HG03025 (cell line): ENCODE measurements around the gene SPATA12.
A peak's percentile ranks its signal among the peaks of the same experiment; 100 is the strongest.

Experiments
- ATAC-seq: cut with Tn5 transposase; IDR thresholded peaks from one replicate; pipeline ENCODE4 v1.9.1; 2021; ENCODE audit warnings: mild to moderate bottlenecking, moderate library complexity; ENCODE audit not compliant: unreplicated experiment, low FRiP score

SPATA12 gene

DNA sequence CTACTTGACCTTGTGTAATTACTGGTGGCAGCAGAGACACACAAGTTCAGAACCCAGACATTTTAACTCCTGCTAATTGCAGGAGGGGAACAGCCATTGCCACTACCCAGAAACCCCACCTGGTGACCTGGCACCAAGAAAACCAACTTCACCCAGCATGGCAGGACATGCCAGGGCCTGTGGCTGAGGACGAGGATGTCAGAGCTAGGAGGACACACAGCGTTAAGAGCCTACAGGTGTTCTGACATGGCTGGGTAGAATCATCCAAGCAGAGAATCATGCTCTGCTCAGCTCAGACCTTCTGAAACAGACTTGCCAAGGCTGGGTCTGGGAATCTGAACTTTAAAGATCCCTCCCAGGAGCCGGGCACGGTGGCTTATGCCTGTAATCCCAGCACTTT is 11.7 kb upstream of the SPATA12 start:
- ATAC-seq: no peak

DNA sequence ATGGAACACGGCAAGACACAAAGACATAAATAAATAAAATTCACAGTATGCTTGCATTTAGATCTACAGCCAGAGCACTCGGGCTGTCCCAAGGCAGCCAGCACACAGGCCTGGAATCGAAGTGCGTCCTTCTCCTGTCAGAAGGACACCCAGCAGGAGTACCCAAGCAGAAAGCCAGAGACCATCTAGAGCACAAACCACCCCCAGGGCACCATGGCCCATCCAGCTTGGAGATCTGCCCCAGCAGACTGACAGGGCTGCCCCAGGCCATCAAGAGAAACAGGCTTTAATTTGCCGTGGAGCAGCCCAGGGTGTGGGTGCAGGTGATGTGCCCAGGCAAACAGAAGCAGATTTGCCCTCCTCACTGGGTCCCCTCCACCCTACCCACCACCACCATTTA is 7.8 kb upstream of the SPATA12 start:
- ATAC-seq: no peak

DNA sequence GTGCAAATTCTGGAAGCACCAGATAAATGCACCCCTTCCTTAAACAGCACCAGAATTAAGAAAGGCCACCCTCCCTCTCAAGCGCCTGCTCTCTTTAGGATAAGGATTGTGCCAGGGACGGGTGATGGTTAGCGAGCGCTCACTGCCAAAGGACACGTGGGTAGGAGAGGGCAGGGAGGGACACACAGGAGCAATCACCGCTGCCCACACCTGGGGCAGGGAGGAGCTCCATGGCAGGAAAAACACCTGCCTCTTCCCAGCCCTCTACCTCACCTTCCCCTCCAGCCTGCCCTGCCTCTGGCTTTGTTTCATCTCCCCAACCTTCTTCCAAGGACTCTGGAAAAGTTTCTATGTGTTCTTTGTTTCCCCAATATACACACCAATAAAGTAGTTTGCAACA is 7.3 kb upstream of the SPATA12 start:
- ATAC-seq: no peak

DNA sequence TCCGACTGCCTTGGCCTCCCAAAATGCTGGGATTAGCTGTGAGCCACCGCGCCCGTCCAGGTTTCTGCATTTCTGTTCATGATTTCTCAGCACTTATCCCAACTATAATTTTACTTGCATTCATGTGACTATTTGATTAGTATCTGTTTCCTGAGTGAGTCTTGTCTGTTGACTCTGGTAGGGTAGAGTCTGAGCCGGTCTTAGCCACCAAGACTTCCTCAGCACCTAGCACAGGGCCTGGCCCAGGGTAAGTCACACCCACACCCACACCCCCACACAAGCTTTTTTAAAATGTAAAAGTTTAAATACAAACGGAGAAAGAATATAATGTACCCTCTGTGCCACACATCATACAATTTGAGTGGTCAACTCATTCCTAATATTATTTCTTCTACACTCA is 3.1 kb upstream of the SPATA12 start:
- ATAC-seq: no peak

DNA sequence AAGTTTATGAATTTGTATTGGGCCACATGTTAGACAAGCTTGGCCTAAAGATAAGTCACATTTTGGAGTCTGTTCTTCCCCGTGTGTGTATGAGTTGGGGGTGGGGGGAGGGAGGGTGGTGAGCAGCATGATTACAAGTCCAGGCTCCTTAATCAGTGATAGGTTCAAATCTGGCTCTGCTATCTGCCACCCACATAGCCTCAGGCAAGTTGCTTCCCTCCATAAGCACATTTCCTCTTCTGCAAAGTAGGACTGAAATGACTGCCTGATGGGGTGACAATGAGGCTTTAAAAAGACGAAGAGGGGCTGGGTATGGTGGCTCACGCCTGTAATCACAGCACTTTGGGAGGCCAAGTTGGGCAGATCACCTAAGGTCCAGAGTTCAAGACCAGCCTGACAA is 1.1 kb upstream of the SPATA12 start:
- ATAC-seq: no peak

DNA sequence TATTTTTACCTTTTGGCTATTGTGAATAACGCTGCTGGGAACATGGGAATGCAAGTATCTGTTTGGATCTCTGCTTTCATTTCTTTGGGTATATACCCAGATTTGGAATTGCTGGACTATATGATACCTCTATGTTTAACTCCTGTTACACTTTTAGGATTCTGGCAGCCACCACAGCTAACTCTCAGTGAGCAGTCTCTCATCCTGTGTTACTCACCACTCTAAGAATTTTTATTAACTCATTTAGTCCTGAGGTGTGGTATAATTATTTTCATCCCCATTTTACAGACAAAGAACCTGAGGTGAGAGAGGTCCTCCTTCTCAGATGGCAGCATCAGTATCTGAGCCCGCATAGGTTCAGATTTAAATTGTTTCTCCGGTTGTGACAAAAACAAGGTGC is 1.1 kb downstream of the SPATA12 start:
- ATAC-seq: no peak

DNA sequence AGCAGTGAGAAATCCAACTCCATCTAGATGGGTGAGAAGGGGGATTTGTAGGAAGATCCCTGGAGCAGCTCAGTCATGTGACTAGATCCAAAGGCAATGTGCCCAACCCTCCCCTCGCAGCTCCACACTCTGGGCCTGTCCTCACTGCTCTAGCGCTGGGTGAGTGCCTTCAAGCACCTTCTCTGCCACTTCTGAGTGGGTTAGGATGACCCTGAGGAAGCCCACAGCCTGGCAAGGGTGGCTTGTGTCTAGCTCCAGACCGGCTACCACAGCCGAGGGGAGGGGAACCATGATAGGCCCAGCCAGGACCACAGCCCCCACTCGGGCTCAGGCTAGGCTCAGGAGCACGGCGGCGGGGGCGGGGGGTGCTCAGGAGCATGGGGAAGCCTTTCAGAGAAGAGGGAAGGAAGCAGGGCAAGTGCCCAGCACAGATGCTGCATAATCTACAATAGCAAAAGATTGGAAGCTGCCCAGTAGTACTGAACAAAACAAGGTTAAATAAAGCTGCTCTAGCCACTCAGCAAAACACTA is 1.7 kb downstream of the SPATA12 start:
- ATAC-seq: no peak

DNA sequence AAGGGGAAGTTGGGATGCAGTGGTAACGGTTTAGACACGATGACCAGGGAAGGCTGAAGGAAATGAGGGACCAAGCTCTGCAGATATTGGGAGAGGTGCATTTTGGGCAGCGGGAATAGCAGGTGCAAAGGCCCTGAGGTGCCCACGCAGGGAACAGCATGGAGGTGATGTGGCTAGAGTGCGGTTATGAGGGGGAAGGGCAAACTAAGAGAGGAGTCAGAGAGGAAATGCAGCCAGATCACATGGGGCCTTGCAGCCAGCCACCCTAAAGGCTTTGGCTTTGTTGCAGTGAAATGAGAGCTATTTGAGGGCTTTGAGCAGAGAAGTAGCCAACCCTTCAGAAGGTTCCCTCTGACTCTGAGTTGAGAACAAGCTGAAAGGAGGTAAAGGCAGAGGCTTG is 2.6 kb downstream of the SPATA12 start:
- ATAC-seq: no peak

DNA sequence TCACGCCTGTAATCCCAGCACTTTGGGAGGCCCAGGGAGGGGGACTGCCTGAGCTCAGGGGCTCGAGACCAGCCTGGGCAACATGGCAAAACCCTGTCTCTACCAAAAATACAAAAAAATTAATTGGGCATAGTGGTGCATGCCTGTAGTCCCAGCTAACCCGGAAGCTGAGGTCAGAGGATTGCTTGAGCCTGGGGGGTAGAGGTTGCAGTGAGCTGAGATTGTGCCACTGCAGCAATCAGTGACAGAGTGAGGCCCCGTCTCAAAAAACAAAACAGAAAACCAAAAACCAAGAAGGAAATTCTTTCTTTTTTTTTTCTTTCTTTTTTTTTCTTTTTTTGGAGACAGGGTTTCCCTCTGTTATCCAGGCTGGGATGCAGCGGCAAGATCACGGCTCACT is 3.5 kb downstream of the SPATA12 start:
- ATAC-seq: no peak

DNA sequence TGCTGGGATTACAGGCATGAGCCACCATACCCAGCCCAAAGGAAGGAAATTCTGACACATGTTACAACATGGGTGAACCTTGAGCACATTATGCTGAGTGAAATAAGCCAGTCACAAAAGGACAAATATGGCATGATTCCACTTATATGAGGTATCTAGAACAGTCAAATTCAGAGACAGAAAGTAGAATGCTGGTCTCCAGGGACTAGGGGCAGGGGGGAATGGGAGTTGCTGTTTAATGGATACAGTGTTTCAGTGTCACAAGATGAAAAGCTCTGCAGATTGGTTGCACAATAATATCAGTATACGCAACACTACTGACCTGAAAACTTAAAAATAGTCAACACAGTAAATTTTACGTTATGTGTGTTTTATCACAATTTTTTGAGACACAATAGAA is 4.1 kb downstream of the SPATA12 start:
- no peak for ATAC-seq

DNA sequence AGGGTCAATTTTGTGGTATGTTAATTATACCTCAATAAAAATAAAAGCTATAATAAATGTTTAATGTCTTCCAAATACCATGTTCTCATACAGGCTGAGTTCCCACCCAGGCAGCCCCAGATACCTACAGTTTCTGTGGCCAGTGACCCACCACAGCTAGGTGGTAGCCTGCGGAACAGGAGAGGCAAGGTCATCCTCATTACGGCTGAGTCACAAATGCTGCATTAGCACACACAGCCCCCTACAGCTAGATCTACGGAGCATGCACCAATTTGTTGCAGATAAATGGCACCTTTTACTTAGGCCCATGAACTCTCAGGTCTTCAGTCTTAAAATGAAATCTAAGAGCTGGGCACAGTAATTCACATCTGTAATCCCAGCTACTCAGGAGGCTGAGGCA is 5.1 kb downstream of the SPATA12 start:
- ATAC-seq: no peak

DNA sequence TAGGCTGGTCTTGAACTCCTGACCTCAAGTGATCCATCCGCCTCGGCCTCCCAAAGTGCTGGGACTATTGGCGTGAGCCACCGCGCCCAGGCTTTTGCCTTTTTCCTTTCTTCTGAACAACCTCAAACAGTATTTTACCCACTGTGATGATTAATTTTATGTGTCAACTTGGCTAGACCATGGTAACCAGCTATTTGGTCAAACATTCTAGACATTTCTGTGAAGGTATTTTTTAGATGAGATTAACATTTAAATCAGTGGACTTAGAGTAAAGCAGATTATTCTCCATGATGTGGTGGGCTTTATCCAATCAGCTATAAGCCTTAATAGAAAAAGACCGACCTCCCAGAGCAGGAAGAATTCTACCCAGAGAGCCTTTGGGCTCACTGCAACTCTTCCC is 6.0 kb downstream of the SPATA12 start:
- ATAC-seq: no peak

DNA sequence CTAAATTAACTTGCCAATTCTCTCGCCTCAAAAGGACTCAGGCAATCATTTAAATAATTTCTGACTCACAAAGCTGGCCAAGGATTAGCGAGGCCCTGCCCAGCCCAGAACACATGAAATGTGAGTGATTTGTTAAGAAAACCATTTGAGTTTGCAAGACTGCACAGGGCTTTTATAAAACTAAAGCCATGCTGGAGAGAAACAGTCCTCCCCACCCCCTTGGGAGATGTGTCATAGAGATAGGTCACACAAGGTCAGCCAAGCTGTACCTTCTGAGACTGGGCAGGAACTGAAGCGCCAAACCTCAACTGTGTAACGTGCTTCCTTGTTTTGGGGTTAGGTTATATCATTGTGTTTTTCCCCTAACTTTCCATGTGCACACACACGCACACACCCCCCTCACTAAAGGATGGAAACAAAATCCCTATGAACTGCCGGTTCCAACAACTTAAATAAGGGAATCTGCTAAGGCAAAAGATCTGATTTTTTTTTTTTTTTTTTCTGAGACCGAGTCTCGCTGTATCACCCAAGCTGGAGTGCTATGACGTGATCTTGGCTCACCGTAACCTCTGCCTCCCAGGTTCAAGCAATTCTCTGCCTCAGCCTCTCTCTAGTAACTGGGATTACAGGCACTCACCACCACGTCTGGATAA is 8.1 kb downstream of the SPATA12 start:
- peak; percentile 93 for ATAC-seq

DNA sequence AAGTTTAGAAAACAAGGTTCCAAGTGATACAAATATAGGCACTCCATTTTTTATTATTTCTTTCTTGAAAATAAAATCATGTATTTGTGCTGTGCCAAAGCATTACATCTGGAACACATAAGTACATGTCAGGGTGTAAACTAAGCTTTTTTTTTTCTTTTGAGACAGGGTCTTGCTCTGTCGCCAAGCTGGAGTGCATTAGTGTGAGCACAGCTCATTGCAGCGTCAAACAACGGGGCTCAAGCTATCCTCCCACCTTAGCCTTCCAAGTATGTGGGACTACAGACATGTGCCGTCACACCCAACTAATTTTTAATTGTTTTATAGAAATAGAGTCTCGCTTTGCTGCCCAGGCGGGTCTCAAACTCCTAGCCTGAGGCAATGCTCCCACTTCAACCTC is 9.0 kb downstream of the SPATA12 start:
- no peak for ATAC-seq

DNA sequence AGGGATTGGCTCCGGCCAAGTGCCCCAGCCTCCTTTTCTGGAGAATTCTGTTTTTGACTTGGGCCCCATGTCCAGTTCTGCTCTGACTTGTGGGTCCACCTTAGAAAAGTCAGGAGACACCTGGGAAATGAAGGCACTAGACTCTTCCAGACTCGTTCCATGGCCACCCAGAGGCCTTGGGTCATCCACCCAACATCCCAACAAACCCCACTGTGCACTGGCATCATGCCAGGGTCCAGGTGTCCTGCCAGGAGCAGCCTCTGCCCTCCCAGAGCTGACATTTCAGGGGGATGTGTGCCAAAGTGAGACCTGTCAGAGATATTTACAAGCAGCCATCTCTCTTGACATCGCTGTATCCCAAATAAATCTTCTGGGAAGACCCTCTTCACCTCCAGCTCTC is 13.2 kb downstream of the SPATA12 start:
- ATAC-seq: no peak

DNA sequence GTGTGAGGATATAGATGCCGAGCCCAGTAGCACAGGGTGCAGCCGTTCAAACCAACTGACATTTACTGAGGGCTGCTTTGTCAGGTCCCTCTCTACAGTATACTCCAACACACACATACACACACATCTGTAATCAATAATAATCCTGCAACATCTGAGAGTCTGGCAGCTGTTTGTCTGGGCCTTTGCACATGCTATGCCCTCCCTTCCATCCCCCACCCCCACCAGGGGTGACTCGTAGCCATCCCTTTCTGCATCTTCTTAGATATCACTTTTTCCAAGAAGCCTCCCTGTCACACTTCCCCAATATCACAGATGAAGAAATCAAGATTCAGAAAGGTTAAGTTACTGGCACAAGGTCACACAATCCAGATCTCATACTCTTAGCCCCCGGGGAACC is 13.7 kb downstream of the SPATA12 start:
- no peak for ATAC-seq

DNA sequence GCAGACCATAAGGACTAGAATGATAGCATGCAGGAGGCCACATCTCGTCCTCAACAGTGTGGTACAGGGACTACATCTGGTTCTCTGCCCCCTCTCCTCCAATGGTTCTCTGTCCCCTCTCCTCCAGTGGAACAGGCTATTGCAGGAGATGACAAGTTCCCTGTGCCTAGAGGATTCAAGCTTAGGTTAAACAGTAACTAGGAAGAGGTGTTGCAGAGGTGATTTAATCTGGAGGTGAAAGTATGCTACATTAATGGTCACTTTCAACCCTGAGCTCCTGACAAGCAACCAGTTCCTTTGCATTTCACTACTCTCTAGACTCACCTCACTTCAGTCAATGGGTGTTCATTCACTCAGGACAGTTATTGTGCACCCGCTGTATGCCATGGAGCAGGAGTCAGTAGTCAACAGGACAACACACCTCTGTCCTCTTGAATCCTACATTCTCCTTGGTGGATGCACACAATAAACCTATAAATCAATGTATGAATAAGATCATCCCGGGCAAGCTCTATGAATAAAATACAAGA is 16.0 kb downstream of the SPATA12 start:
- no peak for ATAC-seq

DNA sequence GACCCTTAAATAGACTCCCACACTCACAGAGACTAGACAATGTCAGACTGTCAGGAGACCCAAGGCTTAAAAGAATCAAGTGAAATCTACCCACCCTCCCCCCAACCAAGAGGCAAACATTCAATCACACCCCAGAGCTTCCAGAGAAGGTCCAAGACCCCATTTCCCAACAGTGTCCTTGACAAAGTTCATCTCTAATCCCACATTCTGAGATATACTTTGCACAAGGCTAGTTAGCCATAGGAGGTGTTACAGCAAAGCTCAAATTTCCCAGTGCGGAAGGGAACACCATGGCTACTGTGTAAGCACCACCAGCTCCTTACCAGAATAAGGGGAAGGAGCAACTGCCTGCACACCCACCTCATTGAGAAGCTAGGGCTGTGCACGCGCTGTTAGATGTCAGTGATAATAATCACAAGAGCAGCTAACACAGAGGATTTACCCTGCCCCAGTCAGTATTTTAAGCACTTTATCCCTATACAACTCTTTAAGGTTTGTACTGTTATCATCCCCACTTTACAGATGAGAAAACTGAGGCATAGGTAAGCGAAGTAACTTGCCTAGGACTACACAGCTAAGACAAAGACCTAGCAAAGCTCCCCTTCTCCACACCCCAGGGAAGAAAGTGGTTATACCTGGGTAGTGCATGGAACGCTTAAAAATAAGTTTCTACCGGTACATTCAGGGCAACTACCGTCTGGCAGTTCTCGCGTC is 17.3 kb downstream of the SPATA12 start:
- no peak for ATAC-seq

DNA sequence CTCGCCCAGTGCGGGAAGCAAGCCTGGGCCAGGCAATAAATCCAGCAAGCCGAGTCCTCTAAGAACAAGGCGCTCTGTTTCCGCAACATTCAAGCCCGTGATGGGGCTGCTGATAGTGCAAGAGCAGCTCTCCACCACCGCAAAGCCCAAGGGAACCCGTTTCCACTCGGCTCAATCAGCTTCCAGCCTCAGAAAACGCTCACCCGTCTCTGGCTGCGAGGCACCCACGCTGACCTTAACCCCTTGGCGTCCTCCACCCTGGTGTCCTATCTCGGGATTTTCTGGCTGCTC is 17.8 kb downstream of the SPATA12 start:
- no peak for ATAC-seq

DNA sequence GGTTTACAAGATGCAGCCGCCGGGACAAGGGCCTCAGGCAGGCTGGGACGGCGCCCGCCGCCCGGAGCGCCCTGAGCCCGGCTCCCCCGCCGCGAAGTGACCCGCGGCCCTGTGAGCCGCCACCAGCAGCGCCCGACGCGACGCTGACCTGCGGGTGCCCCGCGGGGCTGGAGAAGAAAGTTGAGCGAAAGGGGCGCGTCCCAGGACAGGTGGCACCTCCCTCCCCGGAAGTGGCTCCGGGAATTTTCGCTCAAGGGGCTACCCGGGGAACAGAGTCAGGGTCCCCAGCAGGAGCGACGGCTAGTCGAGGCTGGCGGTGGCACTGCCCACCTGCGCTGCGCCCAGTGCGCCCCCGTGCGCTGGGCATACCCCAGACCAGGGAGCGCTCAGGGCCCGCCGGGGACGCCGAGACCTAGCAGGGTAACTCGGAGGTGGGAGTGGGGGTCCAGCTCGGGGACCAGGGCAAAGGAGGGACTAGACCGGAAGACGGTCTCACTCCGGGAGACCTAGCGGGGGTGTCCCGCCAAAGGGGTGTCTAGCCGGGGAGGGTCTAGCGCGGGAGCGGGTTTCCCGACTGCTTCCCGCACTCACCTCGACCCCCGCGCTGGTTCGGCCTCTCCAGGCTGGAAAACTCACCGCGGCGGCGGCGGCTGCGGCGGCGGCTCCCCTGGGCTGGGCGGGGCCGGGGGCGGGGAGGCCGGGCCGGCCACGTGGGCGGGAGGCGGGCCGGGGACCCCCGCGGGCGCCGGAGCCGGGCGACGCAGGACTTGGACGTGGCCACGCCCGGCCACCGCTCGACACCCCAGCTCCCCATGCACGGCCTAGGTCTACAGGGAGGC is 18.4 kb downstream of the SPATA12 start:
- ATAC-seq: no peak

DNA sequence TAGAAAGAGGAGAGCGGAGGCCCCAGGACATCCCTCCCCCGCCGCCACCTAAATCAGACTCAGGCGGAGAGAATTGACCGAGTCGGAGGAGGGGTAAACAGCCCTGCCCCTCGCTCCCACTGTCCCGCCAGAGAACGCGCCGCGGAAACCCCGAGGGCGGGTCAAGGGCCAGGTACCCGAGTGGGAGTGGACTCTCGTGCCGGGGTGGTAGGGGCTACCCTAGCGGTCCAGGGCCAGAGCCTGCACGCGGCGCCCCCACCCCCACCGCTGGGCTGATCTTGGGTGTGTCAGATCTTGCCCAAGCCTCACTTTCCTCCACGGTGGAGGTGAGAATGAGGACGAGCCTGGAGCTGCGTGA is 19.0 kb downstream of the SPATA12 start:
- ATAC-seq: no peak
